ENCODE data around the gene THOP1.

- no peak for TF ChIP-seq POLR2A (IDR thresholded peaks at IDR 0.05)
- no peak for TF ChIP-seq EP300 (IDR thresholded peaks at IDR 0.05)
- TF ChIP-seq, protein P1, sequence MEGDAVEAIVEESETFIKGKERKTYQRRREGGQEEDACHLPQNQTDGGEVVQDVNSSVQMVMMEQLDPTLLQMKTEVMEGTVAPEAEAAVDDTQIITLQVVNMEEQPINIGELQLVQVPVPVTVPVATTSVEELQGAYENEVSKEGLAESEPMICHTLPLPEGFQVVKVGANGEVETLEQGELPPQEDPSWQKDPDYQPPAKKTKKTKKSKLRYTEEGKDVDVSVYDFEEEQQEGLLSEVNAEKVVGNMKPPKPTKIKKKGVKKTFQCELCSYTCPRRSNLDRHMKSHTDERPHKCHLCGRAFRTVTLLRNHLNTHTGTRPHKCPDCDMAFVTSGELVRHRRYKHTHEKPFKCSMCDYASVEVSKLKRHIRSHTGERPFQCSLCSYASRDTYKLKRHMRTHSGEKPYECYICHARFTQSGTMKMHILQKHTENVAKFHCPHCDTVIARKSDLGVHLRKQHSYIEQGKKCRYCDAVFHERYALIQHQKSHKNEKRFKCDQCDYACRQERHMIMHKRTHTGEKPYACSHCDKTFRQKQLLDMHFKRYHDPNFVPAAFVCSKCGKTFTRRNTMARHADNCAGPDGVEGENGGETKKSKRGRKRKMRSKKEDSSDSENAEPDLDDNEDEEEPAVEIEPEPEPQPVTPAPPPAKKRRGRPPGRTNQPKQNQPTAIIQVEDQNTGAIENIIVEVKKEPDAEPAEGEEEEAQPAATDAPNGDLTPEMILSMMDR (IDR thresholded peaks at IDR 0.05), result no peak
- no peak for TF ChIP-seq POLR2AphosphoS5 (IDR thresholded peaks at IDR 0.05)
Observed at GRCh38 chr19:2774083-2774679, 11.1 kb upstream of the THOP1 start.
